ENCODE measurements around the gene FADS2.

The FADS2 gene

DNA sequence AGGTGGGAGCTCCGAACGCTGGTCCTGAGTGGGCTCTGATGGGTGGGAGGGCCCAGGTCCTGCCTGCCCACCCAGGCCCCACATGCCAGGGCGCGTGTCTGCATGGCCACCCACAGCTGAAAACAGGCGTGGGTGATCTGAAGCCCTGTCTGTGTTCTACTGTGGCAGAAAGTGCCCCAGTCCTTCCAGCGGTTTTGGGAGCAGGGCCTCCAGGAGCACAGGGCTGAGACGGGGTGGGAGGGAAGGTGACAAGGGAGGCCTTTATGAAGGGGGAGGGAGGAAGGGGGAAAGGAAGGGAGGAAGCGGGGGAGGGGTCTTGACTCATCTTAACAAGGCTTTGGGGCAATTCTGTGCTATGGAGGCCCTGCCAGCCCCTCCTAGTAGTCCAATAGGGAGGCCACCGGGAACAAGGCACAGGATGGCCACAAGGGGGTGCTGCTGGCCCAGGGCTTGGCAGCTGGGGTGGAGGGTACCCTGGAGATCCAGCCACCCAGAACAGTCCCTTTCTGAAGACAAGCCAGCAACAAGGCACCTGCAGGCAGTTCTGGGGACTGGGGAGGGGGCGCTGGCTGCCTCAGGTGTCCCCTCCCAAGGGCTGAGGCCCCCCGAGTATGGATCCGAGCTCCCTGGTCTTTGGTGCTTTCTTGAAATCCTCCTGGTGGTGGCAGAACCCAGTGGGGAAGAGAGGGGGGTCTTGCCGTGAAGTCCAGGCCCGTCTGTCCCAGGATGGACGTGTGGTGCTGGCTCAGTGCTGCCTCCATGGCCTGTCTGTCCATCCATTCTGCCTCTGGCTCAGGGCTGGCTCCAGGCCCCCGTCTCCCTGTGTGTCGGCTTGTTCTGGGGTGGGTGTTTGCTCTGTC is 69.5 kb downstream of the FADS2 start:
- peak; percentile 87 for DNase-seq (ENCODE audit: low spot score)
- TF ChIP-seq, protein P1, sequence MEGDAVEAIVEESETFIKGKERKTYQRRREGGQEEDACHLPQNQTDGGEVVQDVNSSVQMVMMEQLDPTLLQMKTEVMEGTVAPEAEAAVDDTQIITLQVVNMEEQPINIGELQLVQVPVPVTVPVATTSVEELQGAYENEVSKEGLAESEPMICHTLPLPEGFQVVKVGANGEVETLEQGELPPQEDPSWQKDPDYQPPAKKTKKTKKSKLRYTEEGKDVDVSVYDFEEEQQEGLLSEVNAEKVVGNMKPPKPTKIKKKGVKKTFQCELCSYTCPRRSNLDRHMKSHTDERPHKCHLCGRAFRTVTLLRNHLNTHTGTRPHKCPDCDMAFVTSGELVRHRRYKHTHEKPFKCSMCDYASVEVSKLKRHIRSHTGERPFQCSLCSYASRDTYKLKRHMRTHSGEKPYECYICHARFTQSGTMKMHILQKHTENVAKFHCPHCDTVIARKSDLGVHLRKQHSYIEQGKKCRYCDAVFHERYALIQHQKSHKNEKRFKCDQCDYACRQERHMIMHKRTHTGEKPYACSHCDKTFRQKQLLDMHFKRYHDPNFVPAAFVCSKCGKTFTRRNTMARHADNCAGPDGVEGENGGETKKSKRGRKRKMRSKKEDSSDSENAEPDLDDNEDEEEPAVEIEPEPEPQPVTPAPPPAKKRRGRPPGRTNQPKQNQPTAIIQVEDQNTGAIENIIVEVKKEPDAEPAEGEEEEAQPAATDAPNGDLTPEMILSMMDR (IDR thresholded peaks at IDR 0.05; ENCODE audit: extremely low read depth, missing control alignments): peak; percentile 93

DNA sequence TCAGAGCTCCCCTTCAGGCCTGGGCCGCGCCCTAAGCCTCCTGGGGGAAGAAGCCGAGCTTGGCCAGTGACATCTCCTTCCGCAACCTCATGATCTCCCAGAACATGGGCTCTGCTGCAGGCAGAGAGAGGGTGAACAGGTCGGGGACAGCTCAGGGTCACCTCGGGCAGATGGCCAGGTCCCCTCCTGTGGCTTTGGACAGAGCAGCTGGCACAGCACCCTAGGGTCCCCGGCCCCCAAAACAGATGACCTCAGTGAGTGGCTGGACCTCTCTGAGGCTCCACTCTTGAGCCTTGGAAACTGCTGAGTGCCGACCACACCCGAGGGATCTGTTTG is 70.1 kb downstream of the FADS2 start:
- TF ChIP-seq, protein P1 (IDR thresholded peaks at IDR 0.05; ENCODE audit: extremely low read depth, missing control alignments): no peak
- DNase-seq (ENCODE audit: low spot score): no peak

DNA sequence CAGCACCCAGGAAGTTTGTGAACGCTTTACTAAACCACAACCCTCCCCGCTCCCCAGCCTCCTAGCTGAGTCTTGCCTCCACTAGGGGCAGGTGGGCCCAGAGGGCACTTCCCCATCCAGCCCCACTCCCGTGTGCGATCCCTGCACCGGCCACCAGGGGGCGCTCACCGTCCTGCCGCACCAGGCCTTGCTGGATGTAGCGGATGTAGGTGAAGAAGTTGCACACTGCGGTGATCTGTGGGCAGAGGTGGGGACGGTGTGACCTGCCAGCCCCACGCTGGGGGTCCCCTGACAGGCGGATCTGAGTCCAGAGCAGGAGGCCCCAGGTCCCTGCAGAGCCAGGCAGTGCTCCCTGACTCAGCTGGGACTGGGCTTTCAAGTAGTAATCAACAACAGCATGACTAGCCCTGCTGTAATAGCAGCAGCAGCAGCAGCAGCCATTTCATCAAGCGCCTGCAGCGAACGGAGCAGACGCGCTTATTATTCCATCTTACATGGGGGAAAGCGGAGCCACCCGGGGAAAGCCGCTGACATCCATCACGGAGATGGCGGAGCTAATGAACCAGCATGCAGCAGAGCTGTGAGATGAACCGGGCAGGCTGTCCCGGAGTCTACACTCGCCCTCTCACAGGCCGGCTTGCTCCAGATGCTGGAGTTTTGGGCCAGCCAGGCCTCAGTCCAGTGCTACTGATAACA is 71.2 kb downstream of the FADS2 start:
- DNase-seq (ENCODE audit: low spot score): peak; percentile 95
- TF ChIP-seq, protein P1 (IDR thresholded peaks at IDR 0.05; ENCODE audit: extremely low read depth, missing control alignments): peak; percentile 100

DNA sequence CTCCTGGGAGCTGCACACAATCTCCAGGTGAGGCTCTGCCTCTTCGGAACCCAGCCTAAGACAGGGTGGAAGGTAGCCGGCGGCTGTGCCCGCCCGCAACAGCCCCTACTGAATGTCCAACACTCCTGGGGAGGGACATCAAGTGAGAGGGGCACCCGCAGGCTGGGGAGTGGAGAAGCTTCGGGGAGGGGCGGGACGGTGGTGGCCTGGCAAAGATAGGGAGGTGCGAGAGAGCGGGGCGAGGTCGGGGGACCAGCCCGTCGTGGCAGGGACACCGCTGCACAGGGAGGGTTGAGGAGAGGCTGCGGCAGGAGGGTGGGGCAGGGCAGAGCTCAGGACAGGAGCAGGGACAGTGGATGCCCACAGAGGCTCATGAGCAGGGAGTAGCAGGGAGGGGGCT is 72.2 kb downstream of the FADS2 start:
- no peak for DNase-seq (ENCODE audit: low spot score)
- TF ChIP-seq, protein P1 (IDR thresholded peaks at IDR 0.05; ENCODE audit: extremely low read depth, missing control alignments): no peak

DNA sequence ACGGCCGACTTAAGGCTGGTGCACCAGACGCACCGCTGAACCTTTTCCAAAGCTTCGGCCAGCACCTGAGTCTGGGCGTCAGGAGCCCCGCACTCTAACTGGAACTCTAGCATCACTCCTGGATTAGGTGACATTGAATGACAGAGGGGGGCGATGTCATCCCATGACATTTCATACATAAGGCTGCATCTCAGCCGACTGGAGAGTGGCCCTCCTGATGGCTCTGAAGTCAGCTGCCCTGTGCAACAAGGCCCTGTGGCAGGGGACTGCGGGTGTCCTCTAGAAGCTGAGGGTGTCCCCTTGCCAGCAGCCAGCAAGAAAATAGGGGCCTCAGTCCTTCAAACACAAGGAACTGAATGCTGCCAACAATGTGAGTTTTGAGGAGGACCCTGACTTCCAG is 73.3 kb downstream of the FADS2 start:
- DNase-seq (ENCODE audit: low spot score): no peak
- TF ChIP-seq, protein P1 (IDR thresholded peaks at IDR 0.05; ENCODE audit: extremely low read depth, missing control alignments): no peak

DNA sequence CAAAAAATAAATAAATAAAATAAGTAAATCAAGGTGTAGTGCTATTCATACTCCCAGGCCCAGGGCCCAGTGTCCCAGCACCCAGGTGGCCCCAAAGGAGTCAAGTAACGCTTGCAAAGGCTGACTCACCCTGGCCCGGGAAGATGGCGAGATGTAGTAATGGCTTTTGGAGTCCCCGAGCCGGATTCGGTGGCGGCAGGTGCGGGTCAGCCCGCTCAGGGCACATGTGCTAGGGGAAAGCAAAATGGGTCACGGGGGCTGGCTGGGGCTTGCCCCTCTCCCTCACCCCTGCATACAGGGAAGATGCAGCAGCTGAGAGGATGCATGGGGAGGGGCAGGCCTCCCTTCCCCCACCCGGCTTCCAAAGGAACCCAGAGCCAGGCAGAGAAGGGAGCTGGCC is 74.2 kb downstream of the FADS2 start:
- TF ChIP-seq, protein P1 (IDR thresholded peaks at IDR 0.05; ENCODE audit: extremely low read depth, missing control alignments): no peak
- DNase-seq (ENCODE audit: low spot score): no peak

DNA sequence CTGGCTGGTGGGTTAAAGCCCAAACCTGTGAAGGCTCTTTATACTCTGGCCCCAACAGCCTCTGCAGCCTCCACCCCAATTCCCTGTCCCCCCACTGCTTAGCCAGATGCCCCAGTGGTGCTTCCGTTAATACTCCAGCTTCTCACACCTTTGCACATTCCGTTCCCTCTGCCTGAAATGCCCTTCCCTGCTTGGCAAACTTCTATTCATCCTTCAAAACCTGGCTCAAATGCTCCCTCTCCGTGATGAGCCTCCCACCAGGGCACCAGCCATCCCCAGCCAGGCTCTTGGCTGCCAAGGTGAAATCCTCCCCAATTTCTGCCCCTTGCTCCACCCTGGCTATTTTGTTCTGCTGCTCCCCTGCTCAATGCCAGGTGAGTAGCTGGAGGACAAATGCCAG is 75.7 kb downstream of the FADS2 start:
- TF ChIP-seq, protein P1 (IDR thresholded peaks at IDR 0.05; ENCODE audit: extremely low read depth, missing control alignments): no peak
- no peak for DNase-seq (ENCODE audit: low spot score)

Data from GM20000 (cell line).